ENCODE measurements around the gene RTN4. TPM values are rescaled to one million over a fixed set of nuclear protein-coding genes. Genes with fewer than 3 reads are reported as not detected.

RTN4 gene
- 200 and 205 TPM in 2 replicates for total RNA-seq (2021)
- long read RNA-seq, transcript RTN4-201 (7 exons, 2,333 nt) = major isoform, 10 of 26 reads
- long read RNA-seq, partial matches to known transcripts = 4 of 26 reads
- long read RNA-seq, other reads (novel, unspliced or antisense) = 12 of 26 reads

DNA sequence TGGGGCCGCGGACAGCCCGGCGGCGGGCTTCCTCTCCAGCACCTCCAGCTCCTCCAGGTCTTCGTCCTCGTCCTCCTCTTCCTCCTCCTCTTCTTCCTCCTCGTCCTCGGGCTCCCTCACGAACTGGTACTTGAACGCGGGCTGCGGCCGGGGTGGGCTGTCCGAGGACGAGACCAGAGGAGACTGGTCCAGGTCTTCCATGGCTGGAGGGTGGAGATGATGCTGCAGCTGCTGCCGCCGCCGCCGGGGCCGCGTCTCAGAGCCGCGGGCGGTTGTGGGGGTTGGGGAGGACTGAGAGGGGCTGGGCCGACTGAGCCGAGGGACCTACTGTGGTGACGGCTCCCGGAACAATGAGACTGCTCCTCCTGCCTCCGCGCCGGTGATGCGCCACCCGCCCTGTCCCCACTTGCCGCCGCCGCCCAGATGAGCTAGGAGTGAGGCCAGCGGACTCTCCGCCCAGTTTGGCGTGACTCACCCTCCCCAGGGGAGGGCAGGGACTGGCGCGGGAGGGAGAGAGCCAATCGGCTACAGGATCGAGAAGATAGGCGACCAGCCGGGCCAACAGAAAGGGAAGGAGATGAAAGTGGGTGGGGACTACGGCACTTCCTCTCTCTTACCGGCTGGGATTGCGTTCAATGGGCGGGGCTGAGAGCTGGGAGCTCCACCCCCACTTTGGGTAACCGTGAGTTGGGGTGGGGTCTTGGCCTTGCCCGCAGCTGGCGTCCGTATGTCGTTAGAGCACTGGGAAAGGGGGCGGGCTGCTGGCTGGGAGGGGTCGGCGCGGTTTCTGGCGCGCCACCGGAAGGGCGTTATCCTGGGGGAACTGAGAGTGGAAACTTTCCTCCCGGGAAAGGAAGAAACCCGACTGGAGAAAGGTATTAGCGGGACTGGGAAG lies at the start of gene RTN4:
TSS of gene RTN4 (minus strand) at position 352 of the 895 bp plus-strand sequence. CDS start at position 201, 151 bp downstream.
- peak within 1 kb of the TSS; percentile 95 for H3K9ac ChIP-seq (ENCODE audit: extremely low read depth, insufficient read length, low read length)
- no peak within 1 kb of the TSS for H4K5ac ChIP-seq (ENCODE audit: insufficient read length, low read depth, low read length)
- H2BK120ac ChIP-seq (ENCODE audit: low read depth, low read length, poor library complexity, severe bottlenecking) = peak within 1 kb of the TSS; percentile 66
- H2AFZ ChIP-seq (ENCODE audit: low read length) = no peak within 1 kb of the TSS
- Mint-ChIP-seq H3K27me3 (ENCODE audit: low read depth) (peaks cover 1% of the 10 kb centered on the region; the same call in 1 of the 2 replicates), H3K4me1 (peaks cover 36 to 38% of the 10 kb centered on the region in 2 experiments), H3K27ac (peak within 1 kb of the TSS; percentile 99 to 100 (median 100)), H3K36me3 (ENCODE audit: insufficient read depth in 1 of 3, low read depth in 3 of 3) (peaks cover 0 to 11% (median 6%) of the 10 kb centered on the region in 3 experiments; a peak in 3 of 7 replicates), H3K9me3 (no peaks in the 10 kb centered on the region; a peak in 2 of 5 replicates), H3K4me3 (peak within 1 kb of the TSS; percentile 99)
- no peaks in the 10 kb centered on the region for H3K79me1 ChIP-seq (ENCODE audit: insufficient read depth, low read depth, low read length, poor library complexity, severe bottlenecking)
- peak within 1 kb of the TSS; percentile 92 for H3K18ac ChIP-seq (ENCODE audit: insufficient read length, low read depth, low read length)
- H3K79me2 ChIP-seq (ENCODE audit: insufficient read depth, low read length) = peaks cover 36% of the 10 kb centered on the region
- no peak within 1 kb of the TSS for H3K56ac ChIP-seq (ENCODE audit: insufficient read length, low read depth, low read length)
- no peaks in the 10 kb centered on the region for H3K27me3 ChIP-seq (ENCODE audit: insufficient read depth, low read length)
- peak within 1 kb of the TSS; percentile 53 for H3K27ac ChIP-seq (ENCODE audit: insufficient read length, low read depth, low read length)
- H2AK5ac ChIP-seq (ENCODE audit: insufficient read length, low read length) = no peak within 1 kb of the TSS
- H2BK12ac ChIP-seq (ENCODE audit: insufficient read length, low read depth, low read length) = no peak within 1 kb of the TSS
- H3K4me1 ChIP-seq (ENCODE audit: insufficient read depth, low read length) = no peaks in the 10 kb centered on the region; the same call in 1 of the 2 replicates
- DNase-seq = peak; percentile 100
- H2BK20ac ChIP-seq (ENCODE audit: low read depth, low read length, poor library complexity, severe bottlenecking) = no peak within 1 kb of the TSS
- WGBS (ENCODE audit: extremely low coverage, insufficient read length, low lambda C conversion rate) = no CpG with 5 or more reads among the region's 66 CpGs
- H3K23ac ChIP-seq (ENCODE audit: insufficient read length, low read depth, low read length) = no peak within 1 kb of the TSS
- H3T11ph ChIP-seq (ENCODE audit: low read length) = no peak within 1 kb of the TSS
- H3K4ac ChIP-seq (ENCODE audit: low read depth, low read length) = peak within 1 kb of the TSS; percentile 36; the same call in 1 of the 2 replicates
- peak within 1 kb of the TSS; percentile 89 for H3K4me2 ChIP-seq (ENCODE audit: insufficient read depth, insufficient read length, low read length)
- H4K8ac ChIP-seq (replicated peaks; ENCODE audit: insufficient read length, low read depth, low read length) = no peak within 1 kb of the TSS
- peaks cover 14% of the 10 kb centered on the region for H3K23me2 ChIP-seq (ENCODE audit: insufficient read length, low read depth, low read length, poor library complexity, severe bottlenecking)
- H3K9me3 ChIP-seq (ENCODE audit: control insufficient read depth, low read depth, low read length) = no peaks in the 10 kb centered on the region
- H3K14ac ChIP-seq (ENCODE audit: insufficient read depth, low read length) = peak within 1 kb of the TSS; percentile 97
- H4K20me1 ChIP-seq (ENCODE audit: control insufficient read depth, insufficient read depth, insufficient read length) = no peaks in the 10 kb centered on the region
- TF ChIP-seq CTCF (conservative IDR thresholded peaks at IDR 0.05) = no peak; the same call in 2 of the 3 replicates
- H2BK15ac ChIP-seq (ENCODE audit: low read depth, low read length) = no peak within 1 kb of the TSS
- no peak within 1 kb of the TSS for H2BK5ac ChIP-seq (ENCODE audit: insufficient read length, low read length)
- peak within 1 kb of the TSS; percentile 80 for H4K91ac ChIP-seq (ENCODE audit: insufficient read length, low read depth, low read length)

Measured in H9 (cell line).